ENCODE data around the gene PRDM16. TPM values are rescaled to one million over a fixed set of nuclear protein-coding genes. Genes with fewer than 3 reads are reported as not detected.

PRDM16 gene
- total RNA-seq, 1 experiment from 2014 or later, result 6.1 TPM

GRCh38 chr1:3145532-3146325 lies 76.7 kb downstream of the PRDM16 start:
- Histone ChIP-seq H2AFZ (ENCODE audit: low read depth, low read length, poor library complexity, severe bottlenecking) (no peak overlapping the region), H3K4me3 (replicated peaks in 1 of 2; ENCODE audit: low read depth in 1 of 2, low read length in 2 of 2) (no peak overlapping the region), H3K36me3 (ENCODE audit: control insufficient read depth in 1 of 2, insufficient read depth in 2 of 2, low read length in 2 of 2) (no peaks in the 10 kb centered on the region), H3K4me1 (ENCODE audit: control insufficient read depth in 1 of 2, insufficient read depth in 2 of 2, low read length in 2 of 2) (no peaks in the 10 kb centered on the region), H4K20me1 (ENCODE audit: insufficient read depth) (no peaks in the 10 kb centered on the region), H3K9me2 (ENCODE audit: insufficient read depth) (no peaks in the 10 kb centered on the region), H3K9ac (ENCODE audit: low read length) (no peak overlapping the region), H3K79me2 (ENCODE audit: insufficient read depth, low read length) (no peaks in the 10 kb centered on the region), H3K27ac (ENCODE audit: low read depth, low read length) (no peak overlapping the region), H3K9me3 (ENCODE audit: control insufficient read depth in 1 of 2, insufficient read depth in 1 of 2, low read depth in 1 of 2, low read length in 2 of 2) (no peaks in the 10 kb centered on the region), H3K27me3 (ENCODE audit: insufficient read depth, low read length) (no peaks in the 10 kb centered on the region), H3K4me2 (ENCODE audit: low read length) (no peak overlapping the region)
- ATAC-seq (no peak), DNase-seq (ENCODE audit: low read depth, low spot score) (no peak)
- RAD21 ChIA-PET (ENCODE audit: low non-redundant PET in 1 of 2, low total read pairs in 2 of 2, uncharacterized antibody in 2 of 2, unreplicated experiment in 2 of 2), result no interaction called here
- CTCF ChIA-PET, result no interaction called here
- TF ChIP-seq EZH2phosphoT487 (IDR thresholded peaks at IDR 0.05; ENCODE audit: borderline replicate concordance) (no peak), EZH2 (IDR thresholded peaks at IDR 0.05) (no peak), SIN3A (IDR thresholded peaks at IDR 0.05; ENCODE audit: low read depth) (no peak), SP1 (IDR thresholded peaks at IDR 0.05; ENCODE audit: low read depth) (no peak), POLR2A (IDR thresholded peaks at IDR 0.05; ENCODE audit: borderline replicate concordance, extremely low read depth, insufficient read depth, insufficient read length) (no peak), SRF (IDR thresholded peaks at IDR 0.05; ENCODE audit: low read depth) (no peak), POLR2AphosphoS5 (IDR thresholded peaks at IDR 0.05; ENCODE audit: low read depth, low read length) (no peak), CEBPB (IDR thresholded peaks at IDR 0.05; ENCODE audit: low read depth) (no peak), TCF7L2 (IDR thresholded peaks at IDR 0.05; ENCODE audit: borderline replicate concordance, extremely low read depth, insufficient read depth, insufficient read length) (no peak), CTCF (IDR thresholded peaks at IDR 0.05 in 2 of 3, conservative IDR thresholded peaks at IDR 0.05 in 1 of 3; ENCODE audit: borderline replicate concordance in 1 of 3, insufficient read depth in 1 of 3, low read depth in 2 of 3, low read length in 2 of 3) (no peak), RAD21 (IDR thresholded peaks at IDR 0.05; ENCODE audit: low read depth) (no peak), ATF3 (IDR thresholded peaks at IDR 0.05) (no peak), ZNF274 (IDR thresholded peaks at IDR 0.05; ENCODE audit: low read depth, low read length) (no peak), CBX3 (IDR thresholded peaks at IDR 0.05; ENCODE audit: low read depth) (no peak), EGR1 (IDR thresholded peaks at IDR 0.05; ENCODE audit: low read depth) (no peak)
- POLR2A ChIA-PET, result no interaction called here
- BruUV-seq (replicated peaks), result no TSS peak
- intact Hi-C loops (cut with micrococcal nuclease), result no loop called here
